GM10266 (cell line): Measurements from ENCODE around the gene KLK11.

ENCODE experiments used
- DNase-seq: peaks from one replicate; pipeline ENCODE4 v3.0.0; 2012; ENCODE audit errors: extremely low spot score
- TF ChIP-seq, protein P1 (sequence below): IDR thresholded peaks from 2 replicates; pipeline ENCODE4 v1.5.1; 2012; ENCODE audit warnings: mild to moderate bottlenecking, low read depth; ENCODE audit not compliant: control insufficient read depth, insufficient read depth; ENCODE audit errors: missing control alignments

KLK11 gene

GRCh38 chr19:51015691-51016267 lies 10.6 kb downstream of the KLK11 start:
- DNase-seq: no peak
- TF ChIP-seq, protein P1, sequence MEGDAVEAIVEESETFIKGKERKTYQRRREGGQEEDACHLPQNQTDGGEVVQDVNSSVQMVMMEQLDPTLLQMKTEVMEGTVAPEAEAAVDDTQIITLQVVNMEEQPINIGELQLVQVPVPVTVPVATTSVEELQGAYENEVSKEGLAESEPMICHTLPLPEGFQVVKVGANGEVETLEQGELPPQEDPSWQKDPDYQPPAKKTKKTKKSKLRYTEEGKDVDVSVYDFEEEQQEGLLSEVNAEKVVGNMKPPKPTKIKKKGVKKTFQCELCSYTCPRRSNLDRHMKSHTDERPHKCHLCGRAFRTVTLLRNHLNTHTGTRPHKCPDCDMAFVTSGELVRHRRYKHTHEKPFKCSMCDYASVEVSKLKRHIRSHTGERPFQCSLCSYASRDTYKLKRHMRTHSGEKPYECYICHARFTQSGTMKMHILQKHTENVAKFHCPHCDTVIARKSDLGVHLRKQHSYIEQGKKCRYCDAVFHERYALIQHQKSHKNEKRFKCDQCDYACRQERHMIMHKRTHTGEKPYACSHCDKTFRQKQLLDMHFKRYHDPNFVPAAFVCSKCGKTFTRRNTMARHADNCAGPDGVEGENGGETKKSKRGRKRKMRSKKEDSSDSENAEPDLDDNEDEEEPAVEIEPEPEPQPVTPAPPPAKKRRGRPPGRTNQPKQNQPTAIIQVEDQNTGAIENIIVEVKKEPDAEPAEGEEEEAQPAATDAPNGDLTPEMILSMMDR: no peak

- TF ChIP-seq, protein P1: no peak
- no peak for DNase-seq
Observed at GRCh38 chr19:51014242-51014641, 12.2 kb downstream of the KLK11 start.

DNA sequence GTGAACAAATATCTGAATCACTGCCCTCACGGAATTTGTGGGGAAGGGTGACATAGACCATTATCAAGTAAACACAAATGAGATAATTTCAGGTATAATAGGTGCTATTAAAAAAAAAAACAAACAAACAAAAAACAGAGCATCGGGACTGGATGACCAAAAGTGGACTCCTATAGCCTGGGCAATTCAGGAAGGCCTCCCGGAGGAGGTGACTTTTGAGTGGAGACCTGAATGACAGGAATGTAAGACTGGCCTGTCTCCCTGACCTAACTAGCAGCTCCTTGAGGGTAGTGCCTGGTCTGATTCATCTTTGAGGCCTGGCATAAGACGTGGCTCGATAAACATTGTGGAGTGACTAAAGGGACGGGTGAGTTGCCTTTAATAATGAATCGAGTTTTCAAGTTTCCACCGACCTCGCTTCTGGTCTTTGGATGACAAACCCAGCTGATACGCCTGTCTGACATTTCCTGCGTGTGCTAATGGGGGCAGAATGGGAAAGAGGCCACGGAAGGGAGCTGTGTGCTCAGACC lies 13.7 kb downstream of the KLK11 start:
- DNase-seq: no peak
- TF ChIP-seq, protein P1: no peak

- TF ChIP-seq, protein P1: no peak
Observed at GRCh38 chr19:51010066-51010795, 16.2 kb downstream of the KLK11 start.

DNA sequence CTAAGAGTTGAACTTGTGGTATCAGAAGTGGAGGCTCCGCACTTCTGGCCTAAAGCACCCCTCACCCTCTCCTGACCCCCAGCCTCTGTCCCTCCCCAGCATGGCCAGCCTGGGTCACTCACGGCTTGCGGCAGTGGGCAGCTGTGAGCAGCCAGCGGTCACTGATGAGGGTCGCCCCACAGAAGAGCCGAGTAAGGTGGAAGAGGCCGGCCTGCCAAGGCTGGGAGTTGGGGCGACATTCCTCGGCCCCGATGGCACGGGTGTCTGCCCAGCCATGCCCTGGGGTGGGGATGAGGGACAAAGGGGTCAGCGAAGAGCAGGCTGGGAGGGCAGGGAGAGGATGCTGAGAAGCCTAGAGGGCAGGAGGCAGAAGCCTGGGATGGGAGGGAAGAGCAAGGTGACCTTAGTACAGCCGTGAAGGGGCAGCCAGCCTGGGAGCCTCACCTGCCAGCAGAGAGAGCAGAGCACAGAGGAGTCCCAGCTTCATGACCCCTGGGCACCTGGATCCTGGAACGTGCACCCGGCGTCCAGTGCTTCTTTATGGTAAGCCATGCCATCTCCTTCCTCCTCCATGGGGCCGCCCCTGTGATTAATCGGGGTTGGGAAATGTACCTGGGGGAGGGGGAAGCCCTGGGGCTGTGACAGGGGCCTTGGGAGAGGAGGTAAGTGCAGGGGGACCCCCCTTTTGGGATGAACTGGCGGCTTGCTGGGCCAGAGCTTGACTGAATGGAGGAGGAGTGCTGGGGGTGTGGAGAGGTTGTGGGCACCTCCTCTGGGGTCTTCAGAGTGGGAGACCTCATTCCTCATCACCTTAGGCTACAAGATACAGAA lies 17.1 kb downstream of the KLK11 start:
- TF ChIP-seq, protein P1: no peak
- no peak for DNase-seq

More at GRCh38 chr19:51010066-51010795, 16.2 kb downstream of the KLK11 start:
- DNase-seq: no peak

GRCh38 chr19:51007488-51007887 lies 18.9 kb downstream of the KLK11 start:
- DNase-seq: no peak
- TF ChIP-seq, protein P1: no peak

DNA sequence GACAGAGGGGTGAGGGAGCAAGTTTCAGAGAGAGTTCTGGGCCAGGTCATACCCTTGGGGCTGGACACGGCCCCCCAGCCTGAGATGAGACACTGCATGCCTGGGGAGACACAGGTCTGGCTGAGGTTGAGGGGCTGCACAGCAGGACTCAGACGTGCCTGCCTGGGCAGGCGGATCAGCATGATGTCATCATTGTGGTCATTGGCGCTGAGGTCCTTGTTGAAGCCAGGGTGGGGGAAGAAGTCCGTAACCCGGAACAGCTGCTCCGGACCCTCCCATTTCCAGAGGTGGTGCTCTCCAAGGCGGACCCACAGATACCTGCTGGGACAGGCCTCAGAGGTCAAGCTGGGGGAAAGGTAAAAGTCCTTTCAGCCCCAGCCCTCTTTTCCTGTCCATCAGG lies 20.0 kb downstream of the KLK11 start:
- no peak for DNase-seq
- TF ChIP-seq, protein P1: no peak
